ENCODE data around the gene HS3ST4.

GRCh38 chr16:26128296-26128695, 436.5 kb downstream of the HS3ST4 start:
- TF ChIP-seq EP300 (IDR thresholded peaks at IDR 0.05) = no peak
- no peak for TF ChIP-seq CTCF (IDR thresholded peaks at IDR 0.05)

All from tibial nerve (tissue), 4 donors.